Measurements from ENCODE around the gene SLC16A1.

DNA sequence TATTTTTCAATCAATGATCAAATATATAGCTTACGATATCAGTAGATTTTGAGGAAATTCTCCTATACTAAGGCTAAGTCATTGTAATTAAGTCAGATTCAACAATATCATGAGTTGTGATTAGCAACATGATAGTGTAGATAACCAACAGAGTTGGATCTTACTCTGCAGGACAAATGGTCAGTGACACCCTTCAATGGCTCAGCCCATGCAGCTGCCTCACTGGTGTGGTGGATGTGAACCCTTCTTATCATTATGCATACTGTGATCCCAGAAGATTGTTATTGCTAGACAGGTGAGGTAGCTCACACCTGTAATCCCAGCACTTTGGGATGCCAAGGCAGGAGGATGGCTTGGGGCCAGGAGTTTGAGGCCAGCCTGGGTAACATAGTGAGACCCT, 5.6 kb downstream of the SLC16A1 start:
- TF ChIP-seq, protein P1, sequence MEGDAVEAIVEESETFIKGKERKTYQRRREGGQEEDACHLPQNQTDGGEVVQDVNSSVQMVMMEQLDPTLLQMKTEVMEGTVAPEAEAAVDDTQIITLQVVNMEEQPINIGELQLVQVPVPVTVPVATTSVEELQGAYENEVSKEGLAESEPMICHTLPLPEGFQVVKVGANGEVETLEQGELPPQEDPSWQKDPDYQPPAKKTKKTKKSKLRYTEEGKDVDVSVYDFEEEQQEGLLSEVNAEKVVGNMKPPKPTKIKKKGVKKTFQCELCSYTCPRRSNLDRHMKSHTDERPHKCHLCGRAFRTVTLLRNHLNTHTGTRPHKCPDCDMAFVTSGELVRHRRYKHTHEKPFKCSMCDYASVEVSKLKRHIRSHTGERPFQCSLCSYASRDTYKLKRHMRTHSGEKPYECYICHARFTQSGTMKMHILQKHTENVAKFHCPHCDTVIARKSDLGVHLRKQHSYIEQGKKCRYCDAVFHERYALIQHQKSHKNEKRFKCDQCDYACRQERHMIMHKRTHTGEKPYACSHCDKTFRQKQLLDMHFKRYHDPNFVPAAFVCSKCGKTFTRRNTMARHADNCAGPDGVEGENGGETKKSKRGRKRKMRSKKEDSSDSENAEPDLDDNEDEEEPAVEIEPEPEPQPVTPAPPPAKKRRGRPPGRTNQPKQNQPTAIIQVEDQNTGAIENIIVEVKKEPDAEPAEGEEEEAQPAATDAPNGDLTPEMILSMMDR (IDR thresholded peaks at IDR 0.05) = no peak
- no peak for TF ChIP-seq POLR2A (IDR thresholded peaks at IDR 0.05)
- TF ChIP-seq POLR2AphosphoS5 (IDR thresholded peaks at IDR 0.05) = no peak
